ENCODE results near the gene ZNF680. TPM values are rescaled to one million over a fixed set of nuclear protein-coding genes. Genes with fewer than 3 reads are reported as not detected.
A peak's percentile ranks its signal among the peaks of the same experiment; 100 is the strongest.

ZNF680 gene
- total and polyA plus RNA-seq, 8 donors: 14.0 to 23.2 (median 19.5) TPM

- no peak for TF ChIP-seq CTCF (IDR thresholded peaks at IDR 0.05)
- intact Hi-C loops (cut with DNase I): no loop called here
- no peaks in the 10 kb centered on the region for H3K27me3 ChIP-seq
- H3K36me3 ChIP-seq: peaks cover 0 to 61% of the 10 kb centered on the region in 2 donors
- no peak for DNase-seq
- no peak overlapping the region for H3K4me3 ChIP-seq
- no peak overlapping the region for H3K27ac ChIP-seq
- ATAC-seq: no peak
- H3K4me1 ChIP-seq: no peaks in the 10 kb centered on the region
- H3K9me3 ChIP-seq: peaks cover 3 to 99% of the 10 kb centered on the region in 2 donors
Observed at GRCh38 chr7:64515781-64516180, 47.1 kb downstream of the ZNF680 start.

DNA sequence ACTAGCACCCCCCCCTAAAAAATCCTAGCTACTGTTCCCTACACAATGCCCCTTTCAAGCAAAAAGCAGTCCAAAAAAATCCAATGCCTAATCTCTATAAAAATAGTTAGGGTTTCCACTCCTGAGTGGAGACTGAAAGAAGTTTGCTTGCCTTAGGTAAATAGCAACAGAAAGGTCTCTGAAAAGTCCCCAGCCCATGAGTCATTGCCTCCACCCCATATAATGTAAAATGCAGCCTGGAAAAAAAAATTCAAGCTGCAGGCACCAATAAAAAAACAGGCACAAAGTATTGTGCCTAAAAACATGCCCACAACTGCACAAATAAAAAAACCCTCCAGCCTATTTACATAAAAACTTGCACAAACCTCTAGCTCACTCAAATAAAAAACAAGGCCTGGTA, 47.5 kb downstream of the ZNF680 start:
- no peak overlapping the region for H3K4me3 ChIP-seq
- ATAC-seq: peak; percentile 29
- no peaks in the 10 kb centered on the region for H3K4me1 ChIP-seq
- no peaks in the 10 kb centered on the region for H3K27me3 ChIP-seq
- H3K27ac ChIP-seq: no peak overlapping the region
- DNase-seq: no peak
- TF ChIP-seq CTCF (IDR thresholded peaks at IDR 0.05): no peak
- peaks cover 3 to 96% of the 10 kb centered on the region in 2 donors for H3K9me3 ChIP-seq
- intact Hi-C loops (cut with DNase I): no loop called here
- peaks cover 0 to 57% of the 10 kb centered on the region in 2 donors for H3K36me3 ChIP-seq

DNA sequence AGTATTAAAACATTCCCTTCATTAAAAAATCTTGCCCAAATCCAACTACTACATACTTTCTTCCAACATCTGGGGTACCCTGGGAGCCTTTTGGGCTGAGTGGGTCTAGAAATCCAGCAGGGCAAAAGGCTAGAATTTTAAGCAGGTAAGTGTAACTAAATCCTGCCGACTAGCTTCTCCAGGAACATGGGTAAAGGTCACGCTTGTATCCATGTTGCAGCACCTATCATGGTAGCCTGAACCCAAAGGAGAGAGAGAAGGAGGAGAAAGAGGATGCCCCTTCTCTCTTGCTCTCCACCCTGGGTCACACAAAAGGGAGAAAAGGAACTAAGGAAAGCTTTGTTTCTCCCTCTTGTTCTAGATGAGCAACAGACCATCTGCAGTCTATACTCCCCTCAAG, 53.3 kb downstream of the ZNF680 start:
- intact Hi-C loops (cut with DNase I): no loop called here
- Histone ChIP-seq H3K27me3 (no peaks in the 10 kb centered on the region), H3K4me3 (no peak overlapping the region), H3K9me3 (peaks cover 0 to 95% of the 10 kb centered on the region in 2 donors), H3K36me3 (peaks cover 0 to 52% of the 10 kb centered on the region in 2 donors), H3K4me1 (no peaks in the 10 kb centered on the region), H3K27ac (no peak overlapping the region)
- DNase-seq: no peak
- ATAC-seq: no peak
- TF ChIP-seq CTCF (IDR thresholded peaks at IDR 0.05): no peak

DNA sequence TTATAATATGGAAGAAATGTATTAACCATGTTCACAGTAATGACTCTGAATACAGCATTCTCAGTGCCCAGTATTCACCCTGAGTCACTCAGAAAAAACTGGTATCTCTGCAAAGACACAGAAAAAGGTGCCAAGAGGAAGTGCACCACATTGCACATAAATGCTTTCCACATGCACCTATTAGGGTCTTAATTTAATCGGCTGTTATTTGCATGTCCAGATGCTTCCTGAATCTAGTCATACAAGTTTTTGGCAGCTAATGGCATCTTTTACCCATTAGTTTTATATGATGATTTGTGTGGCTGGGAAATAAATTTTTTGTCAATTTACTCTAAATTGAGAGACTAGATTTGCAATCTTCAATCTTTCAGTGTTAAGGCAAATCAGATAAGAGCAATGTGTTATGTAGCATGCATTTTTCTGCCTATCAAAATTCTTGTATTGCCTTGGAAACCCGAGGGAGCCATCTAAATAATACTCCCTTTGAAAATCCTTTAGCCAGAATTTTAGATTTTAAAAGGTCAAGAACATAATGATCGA, 58.2 kb downstream of the ZNF680 start:
- ATAC-seq: no peak
- TF ChIP-seq CTCF (IDR thresholded peaks at IDR 0.05): no peak

DNA sequence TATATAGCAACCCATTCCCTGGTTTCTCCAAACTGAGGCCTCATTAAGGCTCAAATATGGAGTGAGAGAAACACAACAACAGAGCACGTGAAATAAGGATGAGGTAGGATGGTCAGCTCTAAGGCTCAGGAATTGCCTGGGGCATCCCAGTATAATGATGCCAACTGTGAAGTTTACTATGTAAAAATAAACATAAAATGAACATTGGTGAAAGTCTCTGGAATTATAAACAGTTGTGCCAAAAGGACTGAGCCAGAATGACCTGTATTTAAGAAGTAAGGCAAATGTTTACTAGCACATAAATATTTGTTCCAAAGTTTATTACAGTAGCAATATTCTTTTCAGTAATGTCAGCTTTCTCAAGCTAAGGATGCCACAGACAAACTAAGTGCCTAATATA, 64.6 kb downstream of the ZNF680 start:
- no peak for TF ChIP-seq CTCF (IDR thresholded peaks at IDR 0.05)
- H3K36me3 ChIP-seq: no peaks in the 10 kb centered on the region
- H3K4me1 ChIP-seq: no peaks in the 10 kb centered on the region
- intact Hi-C loops (cut with DNase I): no loop called here
- H3K9me3 ChIP-seq: peaks cover 3 to 71% of the 10 kb centered on the region in 2 donors
- H3K27me3 ChIP-seq: no peaks in the 10 kb centered on the region
- no peak overlapping the region for H3K27ac ChIP-seq
- ATAC-seq: no peak
- no peak for DNase-seq
- H3K4me3 ChIP-seq: no peak overlapping the region

More for the DNA sequence above, 58.2 kb downstream of the ZNF680 start:
- Histone ChIP-seq H3K4me1 (no peaks in the 10 kb centered on the region), H3K4me3 (no peak overlapping the region), H3K36me3 (peaks cover 0 to 18% of the 10 kb centered on the region in 2 donors), H3K27ac (no peak overlapping the region), H3K9me3 (peaks cover 3 to 96% of the 10 kb centered on the region in 2 donors), H3K27me3 (no peaks in the 10 kb centered on the region)
- no peak for DNase-seq
- intact Hi-C loops (cut with DNase I): no loop called here

Measured in left lung (tissue), 10 donors.